Pulmonary artery endothelial cell (primary cell): ENCODE results near the gene IL6ST. TPM values are rescaled to one million over a fixed set of nuclear protein-coding genes. Genes with fewer than 3 reads are reported as not detected.

ENCODE experiments used
- DNase-seq: peaks from one replicate; pipeline ENCODE4 v3.0.0-alpha.2; 2011; ENCODE audit warnings: low read depth, low spot score
- total RNA-seq: library from RNA; depleted of rRNA; stranded (reverse); fragments of >200 nt; gene quantifications from 2 replicates; pipeline ENCODE4 v1.2.3, GENCODE V29; 2014

IL6ST gene
- total RNA-seq, 1 donor from 2014 or later = 373 TPM

GRCh38 chr5:55896663-55897062 lies 98.1 kb downstream of the IL6ST start:
- DNase-seq = no peak

- DNase-seq = no peak
Observed at GRCh38 chr5:55896238-55896637, 98.5 kb downstream of the IL6ST start.

GRCh38 chr5:55895346-55895745 lies 99.4 kb downstream of the IL6ST start:
- no peak for DNase-seq

GRCh38 chr5:55894135-55894534 lies 100.6 kb downstream of the IL6ST start:
- DNase-seq = no peak

GRCh38 chr5:55892479-55892878 lies 102.3 kb downstream of the IL6ST start:
- no peak for DNase-seq

GRCh38 chr5:55888205-55888604 lies 106.6 kb downstream of the IL6ST start:
- no peak for DNase-seq

GRCh38 chr5:55885359-55885758 lies 109.4 kb downstream of the IL6ST start:
- no peak for DNase-seq

Other genes with a start within 250 kb of the IL6ST start
- 0.21 and 0.73 TPM in 2 replicates for gene IL31RA, start 143.6 kb downstream of the IL6ST start, total RNA-seq
- gene ANKRD55, start 238.4 kb upstream of the IL6ST start, total RNA-seq = 0.33 and 0.74 TPM in 2 replicates